ENCODE results near the gene ADD1.

ADD1 gene

DNA sequence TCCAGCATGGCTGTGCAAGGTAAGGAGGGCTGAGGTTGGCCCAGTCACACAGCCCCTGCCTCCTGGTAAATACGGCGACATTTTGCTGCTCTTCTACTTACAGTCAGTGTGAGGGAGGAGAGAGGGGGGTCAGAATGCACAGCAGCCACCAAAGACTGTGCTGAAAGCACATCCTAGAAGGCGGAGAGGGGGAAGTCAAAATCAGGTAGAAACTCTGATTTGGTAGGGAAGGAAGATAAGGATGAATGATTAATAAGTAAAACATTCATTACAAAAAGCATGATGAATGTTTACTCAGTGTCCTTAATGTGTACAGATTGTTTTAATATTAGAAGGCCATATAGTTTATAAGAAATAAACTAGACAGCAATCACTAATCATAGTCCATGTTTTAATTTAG is 57.5 kb downstream of the ADD1 start:
- Histone ChIP-seq H3K27me3 (ENCODE audit: insufficient read depth, insufficient read length) (no peaks in the 10 kb centered on the region), H3K9me3 (ENCODE audit: insufficient read depth, low read length) (no peaks in the 10 kb centered on the region), H3K9ac (ENCODE audit: insufficient read length, low read depth) (no peak overlapping the region), H3K4me1 (ENCODE audit: insufficient read depth, insufficient read length) (no peaks in the 10 kb centered on the region), H3K36me3 (ENCODE audit: insufficient read depth, insufficient read length, low read length) (peaks cover 97% of the 10 kb centered on the region), H3K4me3 (ENCODE audit: insufficient read length, low read depth) (no peak overlapping the region)
- TF ChIP-seq SUZ12 (IDR thresholded peaks at IDR 0.05; ENCODE audit: extremely low read depth, insufficient read depth, insufficient read length) = no peak
- no peak for TF ChIP-seq ZNF274 (IDR thresholded peaks at IDR 0.05; ENCODE audit: low read depth, low read length)
- no peak for TF ChIP-seq YY1 (IDR thresholded peaks at IDR 0.05; ENCODE audit: insufficient read depth, insufficient read length)
- no peak for DNase-seq (ENCODE audit: low read depth, low spot score)

DNA sequence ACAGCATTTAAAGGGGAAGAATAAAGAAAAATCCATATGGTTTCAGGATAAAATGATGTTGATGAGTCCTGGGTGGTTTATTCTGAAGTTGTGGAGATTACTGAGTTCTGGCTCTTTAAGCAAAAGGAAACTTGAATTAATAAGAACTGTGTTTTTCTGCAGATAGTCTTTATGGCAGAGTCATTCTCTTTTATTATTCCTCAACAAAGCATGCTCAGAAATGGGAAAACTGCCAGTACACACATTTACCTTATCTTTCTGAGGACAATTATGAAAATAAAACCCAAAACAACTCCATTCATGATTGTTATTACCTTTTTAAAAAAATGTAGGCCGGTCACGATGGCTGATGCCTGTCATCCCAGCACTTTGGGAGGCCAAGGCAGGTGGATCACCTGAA is 58.5 kb downstream of the ADD1 start:
- DNase-seq (ENCODE audit: low read depth, low spot score) = no peak
- Histone ChIP-seq H3K36me3 (ENCODE audit: insufficient read depth, insufficient read length, low read length) (peaks cover 96% of the 10 kb centered on the region), H3K9ac (ENCODE audit: insufficient read length, low read depth) (no peak overlapping the region), H3K4me1 (ENCODE audit: insufficient read depth, insufficient read length) (no peaks in the 10 kb centered on the region), H3K9me3 (ENCODE audit: insufficient read depth, low read length) (no peaks in the 10 kb centered on the region), H3K4me3 (ENCODE audit: insufficient read length, low read depth) (no peak overlapping the region), H3K27me3 (ENCODE audit: insufficient read depth, insufficient read length) (no peaks in the 10 kb centered on the region)
- TF ChIP-seq SUZ12 (IDR thresholded peaks at IDR 0.05; ENCODE audit: extremely low read depth, insufficient read depth, insufficient read length) (no peak), ZNF274 (IDR thresholded peaks at IDR 0.05; ENCODE audit: low read depth, low read length) (no peak), YY1 (IDR thresholded peaks at IDR 0.05; ENCODE audit: insufficient read depth, insufficient read length) (no peak)

DNA sequence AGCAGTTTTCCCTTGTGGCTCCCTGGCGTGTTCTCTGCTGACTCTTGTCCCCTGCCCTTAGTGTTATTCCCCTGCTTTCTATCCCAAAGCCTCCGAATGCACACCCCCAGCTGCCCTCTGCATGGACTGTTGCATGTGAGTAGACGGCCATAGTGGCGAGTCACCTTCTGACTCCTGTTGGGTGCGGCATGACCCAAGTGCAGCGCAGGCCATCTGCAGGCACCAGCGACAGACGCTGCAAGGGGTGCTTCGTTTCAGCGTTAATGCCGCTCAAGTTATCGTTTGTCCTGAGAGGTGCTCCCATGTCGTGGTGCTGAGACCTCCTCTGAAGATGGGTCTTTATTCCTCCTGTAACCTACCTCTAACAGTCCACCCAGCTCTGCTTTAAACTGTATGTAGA is 61.9 kb downstream of the ADD1 start:
- Histone ChIP-seq H3K27me3 (ENCODE audit: insufficient read depth, insufficient read length) (no peaks in the 10 kb centered on the region), H3K36me3 (ENCODE audit: insufficient read depth, insufficient read length, low read length) (peaks cover 96% of the 10 kb centered on the region), H3K4me1 (ENCODE audit: insufficient read depth, insufficient read length) (peaks cover 2% of the 10 kb centered on the region), H3K9ac (ENCODE audit: insufficient read length, low read depth) (no peak overlapping the region), H3K9me3 (ENCODE audit: insufficient read depth, low read length) (no peaks in the 10 kb centered on the region), H3K4me3 (ENCODE audit: insufficient read length, low read depth) (no peak overlapping the region)
- no peak for DNase-seq (ENCODE audit: low read depth, low spot score)
- no peak for TF ChIP-seq SUZ12 (IDR thresholded peaks at IDR 0.05; ENCODE audit: extremely low read depth, insufficient read depth, insufficient read length)
- TF ChIP-seq YY1 (IDR thresholded peaks at IDR 0.05; ENCODE audit: insufficient read depth, insufficient read length) = no peak
- TF ChIP-seq ZNF274 (IDR thresholded peaks at IDR 0.05; ENCODE audit: low read depth, low read length) = no peak

DNA sequence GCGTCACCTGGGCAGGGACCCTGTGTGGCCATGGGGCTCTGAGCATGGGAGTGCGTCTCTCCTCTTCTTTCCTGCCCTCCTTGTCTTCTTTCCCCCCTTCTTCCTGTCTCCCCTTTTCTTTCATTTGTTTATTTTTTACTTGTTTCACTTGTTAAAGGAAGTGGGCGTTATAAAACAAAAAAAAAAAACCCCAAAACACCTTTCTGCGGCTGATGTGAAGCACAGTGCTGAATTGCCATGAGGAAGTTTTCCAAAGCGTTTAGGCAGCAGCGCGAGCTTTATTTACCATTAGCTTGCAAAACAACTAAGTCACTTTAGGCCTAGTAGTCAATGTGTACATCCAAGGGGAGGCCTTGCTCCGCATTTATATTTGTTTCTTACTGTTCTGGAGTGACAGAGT is 62.6 kb downstream of the ADD1 start:
- Histone ChIP-seq H3K9ac (ENCODE audit: insufficient read length, low read depth) (no peak overlapping the region), H3K27me3 (ENCODE audit: insufficient read depth, insufficient read length) (no peaks in the 10 kb centered on the region), H3K4me1 (ENCODE audit: insufficient read depth, insufficient read length) (peaks cover 2% of the 10 kb centered on the region), H3K4me3 (ENCODE audit: insufficient read length, low read depth) (no peak overlapping the region), H3K36me3 (ENCODE audit: insufficient read depth, insufficient read length, low read length) (peaks cover 96% of the 10 kb centered on the region), H3K9me3 (ENCODE audit: insufficient read depth, low read length) (no peaks in the 10 kb centered on the region)
- no peak for DNase-seq (ENCODE audit: low read depth, low spot score)
- no peak for TF ChIP-seq ZNF274 (IDR thresholded peaks at IDR 0.05; ENCODE audit: low read depth, low read length)
- TF ChIP-seq SUZ12 (IDR thresholded peaks at IDR 0.05; ENCODE audit: extremely low read depth, insufficient read depth, insufficient read length) = no peak
- TF ChIP-seq YY1 (IDR thresholded peaks at IDR 0.05; ENCODE audit: insufficient read depth, insufficient read length) = no peak

DNA sequence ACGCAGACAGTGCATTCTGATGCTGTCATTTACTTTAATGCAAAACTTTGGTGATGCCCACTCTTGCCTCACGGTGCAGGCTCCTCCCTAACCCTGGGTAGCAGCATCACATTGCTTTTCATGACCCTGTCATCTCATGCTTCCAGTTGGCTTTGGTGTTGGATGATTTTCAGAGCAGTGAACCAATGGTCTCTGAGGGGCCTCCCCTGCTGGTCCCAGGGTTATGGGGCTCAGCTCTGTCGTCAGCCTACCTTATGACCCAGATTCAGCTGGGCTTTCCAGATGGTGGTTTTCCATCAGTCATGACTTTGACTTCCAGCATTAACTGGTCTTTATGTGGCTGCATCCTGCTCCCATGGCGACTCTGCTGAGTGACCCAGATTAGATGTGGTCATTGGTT is 63.6 kb downstream of the ADD1 start:
- TF ChIP-seq SUZ12 (IDR thresholded peaks at IDR 0.05; ENCODE audit: extremely low read depth, insufficient read depth, insufficient read length) (no peak), YY1 (IDR thresholded peaks at IDR 0.05; ENCODE audit: insufficient read depth, insufficient read length) (no peak), ZNF274 (IDR thresholded peaks at IDR 0.05; ENCODE audit: low read depth, low read length) (no peak)
- peaks cover 95% of the 10 kb centered on the region for H3K36me3 ChIP-seq (ENCODE audit: insufficient read depth, insufficient read length, low read length)
- H3K4me1 ChIP-seq (ENCODE audit: insufficient read depth, insufficient read length) = peaks cover 2% of the 10 kb centered on the region

DNA sequence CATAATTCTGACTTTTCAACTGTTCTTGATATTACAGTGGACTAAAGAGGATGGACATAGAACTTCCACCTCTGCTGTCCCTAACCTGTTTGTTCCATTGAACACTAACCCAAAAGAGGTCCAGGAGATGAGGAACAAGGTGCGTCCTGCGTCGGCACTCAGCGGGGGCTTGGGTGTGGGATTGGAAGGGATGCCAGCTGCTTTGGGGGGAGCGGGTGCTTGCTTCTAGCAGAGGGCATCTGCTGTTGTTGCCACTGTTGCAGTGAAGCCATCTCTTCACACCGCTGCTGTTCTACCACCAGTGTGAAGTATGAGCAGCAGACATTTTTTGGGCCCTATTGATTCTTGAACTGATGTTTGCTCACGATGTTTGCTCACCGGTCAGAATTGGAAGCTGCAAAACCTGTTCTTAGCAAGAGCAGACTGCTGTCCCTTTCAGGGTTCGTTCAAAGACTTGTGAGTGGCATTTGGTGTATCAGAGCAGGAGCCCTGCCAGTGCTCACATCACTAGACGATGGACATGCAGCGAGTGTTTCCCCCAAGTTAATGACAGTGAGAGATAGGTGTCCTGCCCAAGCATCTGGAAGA is 64.2 kb downstream of the ADD1 start:
- no peak for TF ChIP-seq YY1 (IDR thresholded peaks at IDR 0.05; ENCODE audit: insufficient read depth, insufficient read length)
- TF ChIP-seq ZNF274 (IDR thresholded peaks at IDR 0.05; ENCODE audit: low read depth, low read length) = no peak
- TF ChIP-seq SUZ12 (IDR thresholded peaks at IDR 0.05; ENCODE audit: extremely low read depth, insufficient read depth, insufficient read length) = no peak
- no peaks in the 10 kb centered on the region for H3K9me3 ChIP-seq (ENCODE audit: insufficient read depth, low read length)
- DNase-seq (ENCODE audit: low read depth, low spot score) = no peak
- no peak overlapping the region for H3K9ac ChIP-seq (ENCODE audit: insufficient read length, low read depth)
- H3K36me3 ChIP-seq (ENCODE audit: insufficient read depth, insufficient read length, low read length) = peaks cover 97% of the 10 kb centered on the region
- H3K27me3 ChIP-seq (ENCODE audit: insufficient read depth, insufficient read length) = no peaks in the 10 kb centered on the region
- H3K4me1 ChIP-seq (ENCODE audit: insufficient read depth, insufficient read length) = peaks cover 2% of the 10 kb centered on the region
- H3K4me3 ChIP-seq (ENCODE audit: insufficient read length, low read depth) = no peak overlapping the region

More for the DNA sequence above, 63.6 kb downstream of the ADD1 start:
- no peak overlapping the region for H3K9ac ChIP-seq (ENCODE audit: insufficient read length, low read depth)
- no peaks in the 10 kb centered on the region for H3K9me3 ChIP-seq (ENCODE audit: insufficient read depth, low read length)
- no peak overlapping the region for H3K4me3 ChIP-seq (ENCODE audit: insufficient read length, low read depth)
- H3K27me3 ChIP-seq (ENCODE audit: insufficient read depth, insufficient read length) = no peaks in the 10 kb centered on the region
- no peak for DNase-seq (ENCODE audit: low read depth, low spot score)

DNA sequence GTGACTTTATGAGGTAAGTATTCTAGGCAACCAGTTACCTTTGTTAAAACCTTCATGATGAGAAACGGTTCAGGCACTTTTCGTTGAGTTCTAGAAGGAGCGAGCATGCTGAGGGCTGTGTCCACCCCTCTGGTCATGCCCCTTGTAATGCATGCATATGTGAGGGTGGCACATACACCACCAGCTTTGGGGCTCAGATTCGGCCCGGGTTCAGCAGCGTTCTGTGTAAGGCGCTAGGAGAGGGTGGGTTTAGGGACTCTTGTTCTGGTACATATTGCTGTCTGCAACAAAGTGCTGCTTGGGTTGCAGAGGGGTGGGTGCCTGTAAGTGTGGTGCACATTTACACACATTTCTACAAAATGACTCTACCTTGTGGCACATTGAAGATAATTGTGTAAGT is 65.0 kb downstream of the ADD1 start:
- H3K36me3 ChIP-seq (ENCODE audit: insufficient read depth, insufficient read length, low read length) = peaks cover 96% of the 10 kb centered on the region
- H3K4me1 ChIP-seq (ENCODE audit: insufficient read depth, insufficient read length) = peaks cover 2% of the 10 kb centered on the region
- TF ChIP-seq ZNF274 (IDR thresholded peaks at IDR 0.05; ENCODE audit: low read depth, low read length) (no peak), SUZ12 (IDR thresholded peaks at IDR 0.05; ENCODE audit: extremely low read depth, insufficient read depth, insufficient read length) (no peak), YY1 (IDR thresholded peaks at IDR 0.05; ENCODE audit: insufficient read depth, insufficient read length) (no peak)
- no peak overlapping the region for H3K9ac ChIP-seq (ENCODE audit: insufficient read length, low read depth)
- no peak for DNase-seq (ENCODE audit: low read depth, low spot score)
- no peak overlapping the region for H3K4me3 ChIP-seq (ENCODE audit: insufficient read length, low read depth)
- no peaks in the 10 kb centered on the region for H3K9me3 ChIP-seq (ENCODE audit: insufficient read depth, low read length)
- H3K27me3 ChIP-seq (ENCODE audit: insufficient read depth, insufficient read length) = no peaks in the 10 kb centered on the region

All from NT2/D1 (cell line).